ENCODE results near the gene NOXA1. TPM values are rescaled to one million over a fixed set of nuclear protein-coding genes. Genes with fewer than 3 reads are reported as not detected.
"Not testable (repeated sequence)": the region's sequence is repeated elsewhere in the genome, so short reads cannot be mapped to it uniquely, and the experiment has no call there.

Gene NOXA1
- total and polyA plus RNA-seq, 3 donors from 2014 or later: 2.5 to 8.0 (median 4.6) TPM

- Histone ChIP-seq H3K27ac (no peak overlapping the region), H3K4me3 (no peak overlapping the region), H3K27me3 (no peaks in the 10 kb centered on the region), H3K9me3 (no peaks in the 10 kb centered on the region), H3K4me1 (no peaks in the 10 kb centered on the region), H3K36me3 (ENCODE audit: low read depth, missing control alignments) (no peaks in the 10 kb centered on the region)
- DNase-seq: no peak
- no peak for TF ChIP-seq CTCF (IDR thresholded peaks at IDR 0.05)
- TF ChIP-seq POLR2A (IDR thresholded peaks at IDR 0.05): no peak
- intact Hi-C loops (cut with DNase I; ENCODE audit: low total_unique reads): no loop called here
- 93 to 97% methylated on average over 12 of the region's 12 CpGs for WGBS, 2 donors
Measured at GRCh38 chr9:137376386-137376785, 46.8 kb upstream of the NOXA1 start.

GRCh38 chr9:137378688-137379410 lies 44.3 kb upstream of the NOXA1 start:
- H3K9me3 ChIP-seq; intact Hi-C loops (cut with DNase I; ENCODE audit: low total_unique reads); H3K27me3 ChIP-seq; DNase-seq; H3K4me3 ChIP-seq; H3K27ac ChIP-seq; H3K36me3 ChIP-seq (ENCODE audit: low read depth, missing control alignments); H3K4me1 ChIP-seq: not testable (repeated sequence)
- WGBS, 2 donors: 90 to 95% methylated on average over 20 to 27 of the region's 37 CpGs

- WGBS, 2 donors: 84 to 92% methylated on average over 12 of the region's 12 CpGs
- no peak for DNase-seq
- H3K27ac ChIP-seq: no peak overlapping the region
- TF ChIP-seq POLR2A (IDR thresholded peaks at IDR 0.05) (no peak), CTCF (IDR thresholded peaks at IDR 0.05) (no peak)
- no peaks in the 10 kb centered on the region for H3K27me3 ChIP-seq
- H3K36me3 ChIP-seq (ENCODE audit: low read depth, missing control alignments): no peaks in the 10 kb centered on the region
- no peaks in the 10 kb centered on the region for H3K9me3 ChIP-seq
- no peaks in the 10 kb centered on the region for H3K4me1 ChIP-seq
- intact Hi-C loops (cut with DNase I; ENCODE audit: low total_unique reads): no loop called here
- H3K4me3 ChIP-seq: no peak overlapping the region
Measured at GRCh38 chr9:137379761-137380161, 43.4 kb upstream of the NOXA1 start.

- WGBS, 2 donors: 83 to 89% methylated on average over 8 to 12 of the region's 16 CpGs
- Histone ChIP-seq H3K4me3 (no peak overlapping the region), H3K4me1 (no peaks in the 10 kb centered on the region), H3K36me3 (ENCODE audit: low read depth, missing control alignments) (no peaks in the 10 kb centered on the region), H3K9me3 (no peaks in the 10 kb centered on the region), H3K27ac (no peak overlapping the region), H3K27me3 (no peaks in the 10 kb centered on the region)
- TF ChIP-seq POLR2A (IDR thresholded peaks at IDR 0.05): no peak
- TF ChIP-seq CTCF (IDR thresholded peaks at IDR 0.05): no peak
- DNase-seq: no peak
- intact Hi-C loops (cut with DNase I; ENCODE audit: low total_unique reads): no loop called here
Measured at GRCh38 chr9:137380171-137380570, 43.0 kb upstream of the NOXA1 start.

GRCh38 chr9:137380606-137381005 lies 42.6 kb upstream of the NOXA1 start:
- Histone ChIP-seq H3K27ac (no peak overlapping the region), H3K36me3 (ENCODE audit: low read depth, missing control alignments) (no peaks in the 10 kb centered on the region), H3K9me3 (no peaks in the 10 kb centered on the region), H3K27me3 (no peaks in the 10 kb centered on the region), H3K4me3 (no peak overlapping the region), H3K4me1 (no peaks in the 10 kb centered on the region)
- intact Hi-C loops (cut with DNase I; ENCODE audit: low total_unique reads): no loop called here
- WGBS, 2 donors: 97 to 100% methylated on average over 2 to 4 of the region's 7 CpGs
- TF ChIP-seq POLR2A (IDR thresholded peaks at IDR 0.05) (no peak), CTCF (IDR thresholded peaks at IDR 0.05) (no peak)
- DNase-seq: no peak

All from testis (tissue), 3 donors.